Activated CD8-positive, alpha-beta memory T cell treated with anti-CD3 and anti-CD28 coated beads for 48 hours (primary cell): Measurements from ENCODE around the gene REPIN1.
A peak's percentile ranks its signal among the peaks of the same experiment; 100 is the strongest.
"Not testable (repeated sequence)": the region's sequence is repeated elsewhere in the genome, so short reads cannot be mapped to it uniquely, and the experiment has no call there.

Source experiments
- DNase-seq, 3 experiments: peaks; one replicate each; pipeline ENCODE4 v3.0.0-alpha.2; 2020; ENCODE audit warnings: low read depth in 2 of 3, low spot score in 2 of 3

The REPIN1 gene

DNA sequence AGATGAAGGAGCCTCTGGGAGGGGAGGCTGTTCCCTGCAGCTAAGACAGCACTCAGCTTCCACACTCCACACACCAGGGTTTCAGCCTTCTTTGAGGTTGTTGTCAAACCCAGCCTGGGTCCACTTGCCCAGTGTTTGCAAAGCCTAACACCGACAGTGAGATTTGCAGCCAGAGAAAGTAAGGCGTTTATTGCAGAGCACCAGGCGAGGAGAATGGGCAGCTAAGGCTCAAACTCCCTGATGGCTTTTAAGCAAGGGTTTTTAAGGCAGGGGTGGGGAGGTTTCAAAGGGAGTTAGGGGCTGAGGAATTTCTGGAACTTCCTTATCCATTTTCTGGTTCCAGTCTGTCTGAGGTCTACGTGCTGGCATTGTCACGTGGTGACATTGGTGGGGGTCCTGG is 5.8 kb downstream of the REPIN1 start:
- no peak for DNase-seq

GRCh38 chr7:150375662-150376521 is 7.3 kb downstream of the REPIN1 start:
- DNase-seq = no peak

- no peak for DNase-seq
These were observed 7.9 kb downstream of the REPIN1 start for GRCh38 chr7:150376560-150376959.

DNA sequence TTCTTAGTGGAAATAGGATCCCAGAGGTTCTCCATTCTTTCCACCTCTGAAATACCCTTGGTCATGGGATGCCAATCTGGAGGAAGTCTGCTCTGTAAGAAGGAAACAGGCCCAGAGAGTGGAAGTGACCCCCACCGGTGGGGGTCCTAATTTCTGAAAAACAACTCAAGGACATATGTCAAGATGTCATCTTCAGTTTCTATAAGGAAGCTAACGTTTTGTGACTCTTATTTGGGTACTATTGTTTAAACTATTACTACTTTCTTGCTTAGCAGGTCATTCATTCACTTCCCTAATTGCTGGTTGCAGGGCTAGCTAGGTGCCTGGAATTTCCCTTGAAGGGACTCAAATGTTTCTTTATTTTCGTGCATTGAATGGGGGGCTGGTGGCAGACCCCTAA is 8.6 kb downstream of the REPIN1 start:
- DNase-seq = no peak

DNA sequence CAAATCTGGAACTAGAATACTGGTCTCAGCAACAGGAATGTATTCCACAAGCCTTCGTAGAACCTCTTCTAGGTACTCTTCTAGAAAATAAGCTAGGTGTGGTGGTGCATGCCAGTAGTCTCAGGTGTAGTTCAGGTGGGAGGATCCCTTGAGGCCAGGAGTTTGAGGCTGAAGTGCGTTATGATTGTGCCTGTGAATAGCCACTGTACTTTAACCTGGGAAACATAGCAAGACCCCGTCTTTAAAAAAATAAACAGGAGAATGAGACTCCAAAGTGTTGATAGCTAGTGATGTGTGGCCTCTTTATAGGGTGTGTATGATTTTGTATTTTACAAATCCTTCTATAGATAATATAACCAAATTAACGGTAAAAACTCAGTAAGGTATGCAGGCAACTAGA is 9.0 kb downstream of the REPIN1 start:
- DNase-seq = no peak

DNA sequence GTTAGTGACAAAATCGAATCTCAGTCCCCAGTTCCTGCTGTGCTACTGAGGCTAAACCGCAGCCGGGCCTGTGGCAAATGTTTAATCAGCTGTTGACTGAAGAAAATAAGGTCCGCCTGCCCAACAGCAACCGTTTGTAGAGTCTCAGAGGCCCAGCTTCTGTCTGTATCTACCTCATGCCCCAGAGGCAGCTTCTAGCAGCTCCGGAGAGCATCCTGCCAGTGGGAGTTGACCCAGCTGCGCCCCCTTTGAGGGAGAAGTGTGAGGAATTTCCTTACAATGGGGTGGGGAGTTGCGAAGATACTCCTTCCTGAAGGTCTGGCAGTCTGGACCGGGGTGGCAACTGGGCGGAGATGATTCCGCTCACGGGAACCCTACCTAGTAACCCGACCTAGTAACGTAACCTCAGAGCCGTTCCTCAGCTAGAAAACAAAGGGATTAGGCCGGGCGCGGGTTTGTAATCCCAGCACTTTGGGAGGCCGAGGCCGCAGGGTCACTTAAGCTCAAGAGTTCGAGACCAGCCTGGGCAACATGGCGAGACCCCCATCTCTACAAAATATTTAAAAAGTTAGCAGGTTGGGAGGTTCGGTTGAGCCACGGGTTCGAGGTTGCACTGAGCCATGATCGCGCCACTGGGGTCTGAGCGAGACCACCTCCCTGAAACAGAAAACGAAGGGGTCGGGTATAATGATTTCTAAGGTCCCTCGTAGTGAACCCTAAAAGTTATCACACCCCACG is 9.7 kb downstream of the REPIN1 start:
- DNase-seq = no peak

- DNase-seq = peak; percentile 74 to 92 (median 77)
These were observed 10.3 kb downstream of the REPIN1 start, which contains the start of gene ZNF775 for GRCh38 chr7:150378853-150379440. TSS of gene ZNF775 (plus strand) at chr7:150379330. CDS start at chr7:150388471, 9,141 bp downstream.

- DNase-seq = no peak
These were observed 11.1 kb downstream of the REPIN1 start for GRCh38 chr7:150379441-150380379.

- no peak for DNase-seq
These were observed 11.8 kb downstream of the REPIN1 start for GRCh38 chr7:150380463-150380862.

GRCh38 chr7:150381096-150381495 is 12.5 kb downstream of the REPIN1 start:
- DNase-seq = no peak

DNA sequence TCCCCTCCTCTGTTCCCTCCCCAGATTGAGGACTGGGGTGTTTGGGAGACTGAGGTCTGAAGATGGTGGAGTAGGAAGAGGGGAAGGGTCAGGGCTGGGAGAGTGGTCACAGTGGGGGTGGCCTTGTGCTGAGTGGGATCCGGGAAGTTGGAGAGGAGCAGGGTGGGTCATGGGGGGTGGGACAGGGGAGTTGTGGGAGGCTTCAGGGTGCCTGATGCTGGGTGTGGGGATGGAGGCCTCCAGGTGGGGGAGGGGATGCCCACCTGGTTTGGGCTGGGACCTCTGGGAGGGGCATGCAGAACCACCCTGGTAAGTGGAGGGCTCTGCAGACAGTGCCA is 13.1 kb downstream of the REPIN1 start:
- no peak for DNase-seq

DNA sequence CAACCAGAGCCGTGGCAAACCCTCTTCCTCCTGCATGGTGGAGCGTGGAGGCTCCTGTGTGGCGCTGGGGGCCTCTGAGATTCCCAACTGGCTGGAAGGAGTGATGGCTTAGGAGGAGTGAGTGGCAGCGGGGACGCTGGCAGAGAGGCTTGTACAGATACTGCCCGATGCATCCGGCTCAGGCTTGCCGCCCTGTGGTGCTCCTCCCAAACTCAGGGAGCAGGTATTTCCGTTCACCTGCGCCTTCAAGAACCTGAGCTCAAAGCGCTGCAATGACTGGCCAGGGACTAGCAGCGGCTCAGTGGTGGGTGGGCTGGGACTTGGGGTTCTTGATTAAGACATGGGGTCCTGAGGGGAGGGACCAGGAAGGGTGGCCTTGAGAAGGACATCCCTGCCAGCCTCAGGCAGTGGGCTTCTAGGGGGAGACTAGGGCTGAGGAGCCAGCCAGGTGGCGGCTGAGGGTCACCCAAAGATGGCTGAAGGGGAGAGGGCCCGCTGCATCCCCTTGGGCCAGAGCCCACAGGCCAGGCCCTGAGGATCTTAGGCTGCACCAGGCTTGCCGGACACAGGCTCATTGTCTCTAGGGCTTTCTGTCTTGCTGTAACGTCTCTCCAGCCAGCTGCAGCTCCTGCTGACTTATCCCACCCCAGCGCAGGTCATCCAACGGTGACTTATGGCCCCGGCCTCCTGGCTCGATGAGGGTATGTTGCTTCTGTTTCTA is 13.7 kb downstream of the REPIN1 start:
- no peak for DNase-seq

- no peak for DNase-seq
These were observed 14.2 kb downstream of the REPIN1 start for GRCh38 chr7:150382844-150383225.

- no peak for DNase-seq
These were observed 15.2 kb downstream of the REPIN1 start for GRCh38 chr7:150383710-150384397.

GRCh38 chr7:150384406-150385301 is 16.0 kb downstream of the REPIN1 start:
- DNase-seq = no peak

DNA sequence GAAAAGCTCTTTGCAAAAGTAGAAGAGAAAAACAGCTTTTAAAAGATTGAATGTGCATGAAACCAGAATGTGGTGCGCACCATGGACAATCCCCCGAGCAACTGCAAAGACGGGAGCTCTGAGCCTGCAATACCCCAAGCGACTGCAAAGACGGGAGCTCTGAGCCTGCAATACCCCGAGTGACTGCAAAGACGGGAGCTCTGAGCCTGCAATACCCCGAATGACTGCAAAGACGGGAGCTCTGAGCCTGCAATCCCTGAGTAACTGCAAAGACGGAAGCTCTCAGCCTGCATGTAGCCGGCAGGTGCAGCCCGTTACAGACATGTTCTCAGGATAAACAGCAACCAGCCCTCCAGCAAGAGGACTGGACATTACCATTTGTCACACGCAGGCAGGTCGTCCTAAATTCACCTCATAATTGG is 16.7 kb downstream of the REPIN1 start:
- no peak for DNase-seq

DNA sequence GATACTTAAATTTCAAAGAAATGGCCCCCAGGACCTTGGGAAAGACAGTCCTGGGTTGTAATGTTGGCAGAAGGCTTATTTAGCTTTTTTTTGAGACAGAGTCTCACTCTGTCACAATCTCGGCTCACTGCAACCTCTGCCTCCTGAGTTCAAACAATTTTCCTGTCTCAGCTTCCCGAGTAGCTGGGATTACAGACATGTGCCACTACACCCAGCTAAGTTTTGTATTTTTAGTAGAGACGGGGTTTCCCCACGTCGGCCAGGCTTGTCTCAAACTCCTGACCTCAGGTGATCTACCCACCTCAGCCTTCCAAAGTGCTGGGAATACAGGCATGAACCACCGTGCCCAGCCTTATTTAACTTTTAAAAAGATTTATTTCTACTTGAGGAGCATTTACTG is 17.3 kb downstream of the REPIN1 start:
- DNase-seq = not testable (repeated sequence)

GRCh38 chr7:150388306-150388705 is 19.7 kb downstream of the REPIN1 start:
- DNase-seq = no peak
